GM21717 (cell line): ENCODE results near the gene GTF3C2.
"Not testable (repeated sequence)": the region's sequence is repeated elsewhere in the genome, so short reads cannot be mapped to it uniquely, and the experiment has no call there.

ENCODE experiments used
- ATAC-seq: cut with Tn5 transposase; IDR thresholded peaks from one replicate; pipeline ENCODE4 v1.9.1; 2021; ENCODE audit warnings: mild to moderate bottlenecking, moderate library complexity; ENCODE audit not compliant: unreplicated experiment

The GTF3C2 gene

DNA sequence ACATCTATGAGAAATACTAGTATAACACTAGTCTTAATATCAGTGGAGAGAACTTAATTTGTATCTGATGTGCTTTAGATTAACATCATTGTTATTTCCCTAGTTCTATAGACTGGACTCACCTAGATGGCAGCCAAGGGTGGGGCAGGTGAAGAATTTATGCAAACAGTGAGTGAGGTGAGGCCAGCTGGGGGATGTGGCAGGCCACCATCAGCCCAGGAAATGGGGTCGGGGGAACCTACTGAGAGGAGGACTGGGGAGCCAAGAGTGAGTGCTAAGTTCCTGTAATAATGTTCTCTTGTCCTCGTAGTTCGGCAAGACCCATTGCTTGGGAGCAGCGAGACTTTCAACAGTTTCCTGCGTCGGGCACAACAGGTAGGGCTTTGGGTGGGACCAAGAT lies 16.4 kb upstream of the GTF3C2 start:
- ATAC-seq = no peak

DNA sequence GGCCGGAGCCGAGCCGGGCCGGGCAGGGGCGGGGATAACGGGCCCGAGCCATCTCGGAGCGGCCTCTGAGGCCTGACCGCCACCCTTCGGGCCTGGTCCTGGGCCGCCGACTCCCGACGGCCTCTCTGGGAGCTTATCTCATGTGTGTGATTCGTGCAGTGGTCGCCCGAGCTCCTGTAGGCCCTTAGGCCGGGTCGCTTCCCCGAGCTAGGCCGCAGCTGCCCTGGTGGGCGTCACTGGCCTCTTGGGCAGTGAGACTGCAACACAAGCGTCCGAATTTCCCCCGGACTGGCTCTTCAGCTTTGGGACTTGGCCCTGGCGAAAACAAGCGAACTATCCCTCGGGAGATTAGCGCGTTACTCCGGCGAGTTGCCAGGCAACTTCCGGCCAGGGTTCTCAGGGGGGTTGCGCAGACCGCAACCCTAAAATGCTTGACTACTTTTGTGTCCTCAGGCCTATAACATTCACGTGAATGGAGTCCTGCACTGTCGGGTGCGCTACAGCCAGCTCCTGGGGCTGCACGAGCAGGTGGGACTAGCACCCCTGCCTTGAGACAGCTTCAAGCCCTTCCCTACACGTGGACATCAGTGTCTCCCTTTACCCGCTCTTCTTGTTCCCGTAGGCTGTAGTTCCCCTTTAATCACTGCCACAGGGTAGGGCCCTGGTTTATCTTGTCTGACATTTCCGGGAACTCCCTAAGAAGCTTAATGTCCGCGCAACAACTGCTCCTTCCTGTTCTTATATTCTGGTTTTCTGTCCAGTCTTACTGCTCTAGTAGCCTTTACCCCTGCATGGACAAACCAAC lies 14.5 kb upstream of the GTF3C2 start:
- ATAC-seq = peak; percentile 29

DNA sequence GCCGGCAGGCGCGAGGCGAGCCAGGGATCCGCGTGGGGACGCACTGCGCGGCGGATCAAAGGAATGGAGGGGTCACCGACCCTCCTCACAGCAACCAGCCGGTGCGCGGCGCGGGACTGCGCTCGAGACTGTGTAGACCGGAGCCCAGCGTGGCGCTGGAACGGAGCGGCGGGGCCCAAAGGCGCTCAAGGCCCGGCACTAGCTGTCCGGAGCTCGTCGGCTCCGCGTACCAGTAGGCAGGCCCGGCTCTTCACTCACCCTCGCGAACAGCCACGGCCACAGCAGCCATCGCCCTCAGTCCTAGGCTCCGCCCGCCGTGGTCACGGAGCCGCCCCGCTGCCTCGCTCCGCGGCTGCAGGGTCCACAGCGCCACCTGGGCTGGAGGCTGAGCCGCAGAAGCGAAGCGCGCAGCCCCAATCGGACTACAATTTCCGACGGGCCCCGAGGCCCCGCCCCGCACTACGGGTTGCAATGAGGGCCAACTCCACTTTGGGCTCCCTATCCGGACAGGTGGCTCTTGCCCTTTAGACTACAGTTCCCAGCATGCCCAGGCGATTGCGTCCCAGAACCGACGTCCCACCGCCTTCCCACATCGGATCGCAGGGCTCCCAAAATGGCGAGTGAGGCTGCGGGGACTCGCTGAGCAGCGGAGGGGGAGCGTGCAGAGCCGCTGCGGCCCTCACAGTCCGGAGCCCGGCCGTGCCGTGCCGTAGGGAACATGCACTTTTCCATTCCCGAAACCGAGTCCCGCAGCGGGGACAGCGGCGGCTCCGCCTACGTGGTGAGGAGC lies 13.7 kb upstream of the GTF3C2 start, which contains the start of the genes EIF2B4 and SNX17:
EIF2B4 (minus strand) TSS at position 313 of the 790 bp plus-strand sequence; CDS start at position 289, 24 bp downstream.
SNX17 (plus strand) TSS at position 591 of the 790 bp plus-strand sequence; CDS start at position 719, 128 bp downstream.
- ATAC-seq = peak; percentile 83

DNA sequence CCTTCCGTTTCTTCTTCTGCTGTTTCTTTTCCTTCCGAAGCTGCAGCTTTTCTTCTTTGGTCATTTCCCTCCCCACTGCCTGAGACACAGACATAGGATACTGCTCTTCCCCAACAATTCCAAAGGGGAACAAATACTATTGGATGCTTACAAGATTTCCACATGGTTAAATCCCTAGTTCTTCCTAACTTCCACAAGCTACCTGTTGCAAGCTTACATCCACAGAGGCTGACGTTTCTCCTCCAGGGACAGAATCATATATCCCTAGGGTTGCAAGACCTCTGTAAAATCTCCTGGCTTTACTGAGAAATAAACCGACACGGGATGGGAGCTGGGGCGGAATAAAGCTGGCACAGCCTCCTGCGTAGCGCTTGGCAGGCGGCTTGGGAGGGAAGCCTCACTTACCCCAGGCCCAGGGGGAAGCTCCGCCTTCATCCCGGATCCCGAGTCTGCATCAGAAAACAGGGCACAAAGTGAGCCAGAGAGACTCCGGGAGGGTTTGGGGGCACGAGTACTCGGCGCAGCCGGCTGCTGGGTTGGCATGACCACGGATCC lies 13.0 kb upstream of the GTF3C2 start:
- ATAC-seq = no peak

DNA sequence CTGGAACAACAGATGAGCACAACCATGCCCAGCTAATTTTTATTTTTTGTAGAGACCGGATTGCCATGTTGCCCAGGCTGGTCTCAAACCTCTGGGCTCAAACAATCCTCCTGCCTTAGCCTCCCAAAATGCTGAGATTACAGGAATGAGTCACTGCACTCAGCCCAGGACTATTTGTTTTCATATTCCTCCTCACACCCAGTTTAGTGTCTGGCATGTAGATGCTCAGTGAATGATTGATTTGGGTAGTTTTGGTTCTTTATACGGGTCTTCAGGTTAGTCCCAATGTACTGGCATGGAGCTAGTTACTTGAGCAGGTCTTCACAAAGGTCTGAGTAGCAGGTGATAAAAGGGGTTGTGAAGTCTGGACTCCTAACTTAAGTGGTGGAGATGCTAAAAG lies 7.4 kb upstream of the GTF3C2 start:
- ATAC-seq = no peak

DNA sequence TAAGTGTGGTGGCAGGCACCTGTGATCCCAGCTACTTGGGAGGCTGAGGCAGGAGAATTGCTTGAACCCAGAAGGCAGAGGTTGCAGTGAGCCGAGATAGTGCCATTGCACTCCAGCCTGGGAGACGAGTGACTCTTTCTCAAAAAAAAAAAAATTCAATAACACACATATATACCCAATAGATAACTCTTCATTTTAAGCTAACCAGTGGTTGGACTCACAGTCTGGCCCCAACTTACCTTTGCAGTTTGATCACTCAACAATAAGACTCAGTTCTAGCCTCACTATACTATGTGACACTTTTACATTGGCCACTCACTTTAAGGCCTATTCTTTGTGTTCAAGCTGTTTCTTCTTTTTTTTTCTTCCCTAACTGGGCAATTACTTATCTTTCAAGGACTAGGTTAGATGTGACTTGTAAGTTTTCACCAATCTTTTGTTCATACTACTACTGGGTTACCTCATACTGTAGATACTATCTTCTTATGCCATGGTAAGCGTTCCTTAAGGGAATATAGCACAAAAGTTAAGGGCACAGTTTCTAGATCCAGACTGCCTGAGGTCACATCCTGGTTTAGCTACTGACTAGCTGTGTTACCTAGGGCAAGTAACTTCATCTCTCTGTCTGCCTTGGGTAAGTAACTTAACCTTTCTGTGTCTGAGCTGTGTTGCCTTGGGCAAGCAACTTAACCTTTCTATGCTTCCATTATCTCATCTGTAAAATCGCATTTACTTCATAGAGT lies 6.3 kb upstream of the GTF3C2 start:
- ATAC-seq = no peak

DNA sequence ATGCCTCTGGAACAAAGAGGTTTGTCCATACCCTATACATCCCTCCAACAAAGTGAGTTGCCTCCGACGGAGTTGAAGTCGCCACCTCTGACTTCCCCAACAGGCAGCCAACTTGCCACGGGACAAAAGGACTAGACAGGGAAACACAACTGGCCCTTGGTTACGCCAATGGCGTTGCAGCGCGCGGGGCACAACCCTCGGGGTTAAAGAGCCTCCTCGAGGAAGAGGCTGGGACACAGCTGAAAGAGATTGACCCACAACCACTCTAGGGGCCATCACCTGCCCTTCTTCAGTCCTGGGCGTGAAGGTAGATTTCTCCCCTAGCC lies 545 bp downstream of the GTF3C2 start:
- peak; percentile 45 for ATAC-seq

DNA sequence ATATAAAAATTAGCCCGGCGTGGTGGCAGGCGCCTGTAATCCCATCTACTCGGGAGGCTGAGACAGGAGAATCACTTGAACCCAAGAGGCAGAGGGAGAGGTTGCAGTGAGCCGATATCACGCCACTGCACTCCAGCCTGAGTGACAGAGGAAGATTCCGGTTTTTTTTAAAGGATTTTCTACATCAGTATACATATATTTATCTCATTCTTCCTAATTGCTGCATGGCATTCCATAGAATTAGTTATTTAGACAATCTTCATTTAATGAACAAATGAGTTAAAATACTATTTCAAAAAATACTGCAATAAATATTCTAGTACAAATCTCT lies 2.0 kb downstream of the GTF3C2 start:
- ATAC-seq = no peak

DNA sequence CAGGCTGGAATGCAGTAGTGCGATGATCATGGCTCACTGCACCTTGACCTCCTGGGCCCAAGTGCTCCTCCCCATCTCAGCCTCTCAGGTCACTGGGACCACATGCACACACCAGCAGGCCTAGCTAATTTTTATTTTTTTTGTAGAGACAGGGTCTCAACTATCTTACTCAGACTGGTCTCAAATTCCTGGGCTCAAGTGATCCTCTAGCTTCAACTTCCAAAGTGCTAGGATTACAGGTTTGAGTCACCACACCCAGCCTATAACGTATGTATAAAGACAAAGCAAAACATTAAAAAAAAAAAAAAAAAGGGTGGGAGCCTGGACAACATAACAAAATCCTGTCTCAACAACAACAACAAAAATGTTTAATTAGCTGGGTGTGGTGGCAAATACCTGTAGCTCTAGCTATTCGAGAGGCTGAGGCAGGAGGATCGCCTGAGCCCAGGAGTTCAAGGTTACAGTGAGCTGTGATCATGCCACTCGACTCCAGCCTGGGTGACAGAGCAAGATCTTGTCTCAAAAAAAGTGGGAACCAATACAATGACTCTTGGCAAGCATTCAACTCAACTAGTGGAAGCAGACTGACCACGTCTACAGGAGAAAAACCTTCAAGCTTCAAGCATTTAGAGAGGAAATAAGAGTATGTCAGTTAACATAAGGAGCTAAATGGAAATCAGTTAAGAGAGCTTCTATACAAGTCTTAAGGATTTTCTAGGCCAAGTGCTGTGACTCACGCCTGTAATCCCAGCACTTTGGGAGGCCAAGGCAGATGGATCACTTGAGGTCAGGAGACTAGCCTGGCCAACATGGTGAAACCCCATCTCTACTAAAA lies 2.6 kb downstream of the GTF3C2 start:
- ATAC-seq = no peak

DNA sequence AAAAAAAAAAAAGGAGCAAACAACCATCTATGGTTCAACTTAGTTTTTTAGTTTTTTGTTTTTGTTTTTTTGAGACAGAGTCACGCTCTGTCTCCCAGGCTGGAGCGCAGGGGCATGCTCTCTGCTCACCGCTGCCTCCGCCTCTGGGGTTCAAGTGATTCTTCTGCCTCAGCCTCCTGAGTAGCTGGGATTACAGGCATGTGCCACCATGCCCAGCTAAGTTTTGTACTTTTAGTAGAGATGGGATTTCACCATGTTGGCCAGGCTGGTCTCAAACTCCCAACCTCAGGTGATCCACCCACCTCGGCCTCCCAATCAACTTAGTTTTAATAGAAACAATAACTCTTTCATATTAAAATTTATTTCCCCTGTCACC lies 3.2 kb downstream of the GTF3C2 start:
- ATAC-seq = not testable (repeated sequence)

DNA sequence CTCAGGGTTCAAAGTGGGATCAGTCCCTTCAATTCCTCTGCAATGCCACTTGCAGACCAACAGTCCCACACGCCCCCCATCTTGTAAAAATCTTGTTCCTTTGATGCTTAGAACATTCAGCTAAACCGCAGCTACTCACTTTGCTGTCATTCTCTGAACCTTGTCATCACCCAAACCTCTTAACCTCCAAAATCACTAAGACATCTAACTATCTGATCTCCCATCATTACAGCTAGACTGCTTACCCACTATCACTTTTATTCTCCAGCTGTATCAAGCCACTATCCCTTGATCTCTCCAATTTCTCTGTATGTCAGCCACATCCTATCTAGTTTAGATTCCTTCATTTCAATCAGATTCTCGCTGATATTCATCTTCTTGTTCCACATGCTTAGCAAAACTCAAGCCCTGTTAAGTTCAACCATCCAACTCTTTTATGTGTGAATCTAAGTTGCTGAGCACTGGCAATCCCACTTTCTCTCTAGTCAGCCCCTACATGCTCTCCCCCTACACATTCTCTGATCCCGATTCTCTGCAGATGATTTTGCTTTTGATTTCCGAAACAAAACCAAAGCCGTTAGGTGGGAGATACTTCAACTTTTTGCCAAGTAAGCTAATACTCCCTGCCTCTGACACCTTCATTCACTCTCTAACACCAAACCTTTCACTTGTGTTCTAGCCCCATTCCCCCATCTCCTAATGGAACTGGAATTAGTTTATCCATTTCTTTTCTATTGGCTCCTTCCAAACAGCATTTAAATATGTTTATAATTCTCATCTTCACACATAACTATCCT lies 4.6 kb downstream of the GTF3C2 start:
- ATAC-seq = no peak

DNA sequence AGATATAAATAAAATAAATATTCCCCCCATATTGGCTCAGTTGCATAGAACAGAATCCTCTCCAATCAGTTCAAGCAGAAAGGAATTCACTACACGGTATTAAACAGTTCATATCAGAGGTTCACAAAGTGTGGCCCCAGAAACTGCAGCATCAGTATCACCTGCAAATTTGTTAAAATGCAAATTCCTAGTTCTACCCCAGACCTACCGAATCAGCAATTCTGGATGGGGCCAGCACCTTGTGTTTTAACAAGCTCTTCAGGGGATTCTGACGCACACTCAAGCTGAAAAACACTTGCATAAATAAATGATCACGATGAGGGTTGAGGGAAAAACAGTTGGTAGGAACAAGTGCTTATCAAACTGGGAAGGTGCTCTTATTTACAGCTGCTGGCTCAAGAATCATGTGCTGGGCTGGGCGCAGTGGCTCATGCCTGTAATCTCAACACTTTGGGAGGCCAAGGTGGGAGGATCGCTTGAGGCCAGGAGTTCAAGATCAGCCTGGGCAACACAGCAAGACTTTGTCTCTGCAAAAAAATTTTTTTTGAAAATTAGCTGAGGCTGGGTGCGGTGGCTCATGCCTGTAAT lies 6.4 kb downstream of the GTF3C2 start:
- no peak for ATAC-seq

DNA sequence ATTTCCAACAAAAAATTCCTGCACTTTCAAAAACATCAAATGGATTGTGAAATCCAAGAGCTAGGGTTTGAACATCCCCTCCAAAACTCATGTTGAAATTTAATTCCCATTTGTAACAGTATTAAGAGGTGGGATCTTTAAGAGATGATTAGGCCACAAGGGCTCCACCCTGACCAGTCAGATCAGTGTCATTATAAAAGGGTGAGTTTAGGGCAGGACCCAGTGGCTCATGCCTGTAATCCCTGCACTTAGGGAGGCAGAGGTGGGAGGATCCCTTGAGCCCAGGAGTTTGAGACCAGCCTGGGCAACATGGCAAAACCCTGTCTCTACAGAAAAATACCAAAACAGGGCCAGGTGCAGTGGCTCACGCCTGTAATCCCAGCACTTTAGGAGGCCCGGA lies 8.9 kb downstream of the GTF3C2 start:
- ATAC-seq = no peak

DNA sequence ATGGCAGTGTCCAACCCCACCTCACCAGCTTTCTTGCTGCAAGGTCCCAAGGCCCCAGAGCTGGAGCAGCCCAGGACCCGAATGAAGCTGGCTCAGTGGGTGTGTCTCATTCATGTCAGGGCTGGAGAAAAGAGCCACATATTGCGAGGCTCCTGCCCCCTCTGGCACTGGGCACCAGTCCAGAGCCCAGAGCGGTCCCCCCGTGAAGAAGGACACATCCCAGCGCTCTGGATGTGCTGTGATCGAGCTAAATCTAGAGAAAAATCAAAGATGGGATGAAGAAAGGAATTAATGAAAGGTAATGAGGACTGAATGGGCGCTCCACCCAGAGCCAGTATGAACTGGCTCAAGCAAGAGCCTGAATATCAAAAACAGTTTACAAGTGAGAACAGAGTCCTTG lies 20.4 kb downstream of the GTF3C2 start:
- no peak for ATAC-seq

DNA sequence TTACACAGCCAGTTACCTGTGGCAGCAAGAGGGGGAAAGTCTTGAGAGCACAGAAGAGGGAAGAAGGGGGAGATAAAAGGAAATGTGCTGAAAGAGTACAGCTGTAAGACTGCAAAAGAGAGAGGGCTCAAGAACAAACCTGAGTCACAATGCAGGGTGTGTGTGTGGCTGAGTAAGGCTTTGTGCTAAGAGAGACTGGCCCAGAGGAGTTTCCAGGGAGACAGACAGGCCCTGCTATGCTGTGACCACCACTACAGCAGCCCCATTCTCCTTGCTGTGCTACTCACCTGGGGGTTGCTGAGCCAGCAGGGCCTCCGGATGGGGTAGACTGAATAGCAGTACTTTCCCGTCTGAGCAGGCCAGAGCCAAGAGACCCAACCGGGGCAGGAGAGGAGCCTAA lies 21.3 kb downstream of the GTF3C2 start:
- no peak for ATAC-seq

DNA sequence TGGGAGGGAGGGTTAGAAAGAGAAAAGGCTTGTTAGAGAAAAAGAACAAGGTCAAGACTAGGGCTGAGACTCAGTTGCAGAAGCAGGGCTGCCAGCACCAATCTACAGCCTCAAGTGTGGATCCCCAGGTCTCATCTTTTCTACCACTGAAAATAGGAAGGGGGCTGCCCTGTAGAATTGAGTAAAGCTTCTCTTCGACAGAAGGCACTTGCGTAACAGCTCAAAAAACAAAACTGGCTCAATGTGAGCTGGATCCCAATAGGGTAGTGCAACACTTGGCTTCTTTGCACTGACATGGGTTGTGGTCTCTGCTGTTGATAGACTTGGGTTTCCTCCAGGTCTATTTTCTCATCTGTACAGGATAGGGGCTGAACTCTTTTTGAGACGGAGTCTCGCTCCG lies 31.8 kb downstream of the GTF3C2 start:
- no peak for ATAC-seq

DNA sequence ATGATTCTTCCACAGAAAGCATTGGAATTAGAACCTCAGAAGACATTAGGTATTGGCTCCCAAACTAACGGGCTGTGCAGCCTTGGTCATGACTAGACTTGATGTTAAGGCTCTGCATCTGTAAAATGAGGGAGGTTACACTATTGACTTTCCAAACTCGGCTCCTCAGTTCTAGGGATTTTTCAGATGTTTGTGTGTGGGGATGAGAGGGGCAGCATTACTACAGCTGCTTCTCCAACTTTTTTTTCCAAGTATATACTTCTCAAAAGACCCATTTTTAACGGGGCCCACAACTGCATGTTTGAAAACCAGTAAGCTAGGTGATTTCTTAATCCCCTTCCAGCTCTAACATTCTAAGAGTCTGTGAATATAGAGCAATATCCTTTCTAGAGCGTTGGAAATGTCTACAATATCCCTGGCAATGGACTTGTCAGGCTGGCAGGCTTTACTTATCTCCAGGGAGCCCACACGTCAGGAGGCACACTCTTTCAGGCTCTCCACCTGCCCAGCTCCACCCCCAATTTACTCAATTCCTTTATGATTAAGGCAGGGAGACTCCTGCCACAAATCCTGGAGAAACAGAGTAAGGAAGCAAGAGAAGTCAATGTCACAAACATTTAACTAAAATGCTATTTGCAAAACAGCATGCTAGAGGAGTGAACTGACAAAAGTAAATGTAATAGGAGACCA lies 32.8 kb downstream of the GTF3C2 start:
- ATAC-seq = no peak

DNA sequence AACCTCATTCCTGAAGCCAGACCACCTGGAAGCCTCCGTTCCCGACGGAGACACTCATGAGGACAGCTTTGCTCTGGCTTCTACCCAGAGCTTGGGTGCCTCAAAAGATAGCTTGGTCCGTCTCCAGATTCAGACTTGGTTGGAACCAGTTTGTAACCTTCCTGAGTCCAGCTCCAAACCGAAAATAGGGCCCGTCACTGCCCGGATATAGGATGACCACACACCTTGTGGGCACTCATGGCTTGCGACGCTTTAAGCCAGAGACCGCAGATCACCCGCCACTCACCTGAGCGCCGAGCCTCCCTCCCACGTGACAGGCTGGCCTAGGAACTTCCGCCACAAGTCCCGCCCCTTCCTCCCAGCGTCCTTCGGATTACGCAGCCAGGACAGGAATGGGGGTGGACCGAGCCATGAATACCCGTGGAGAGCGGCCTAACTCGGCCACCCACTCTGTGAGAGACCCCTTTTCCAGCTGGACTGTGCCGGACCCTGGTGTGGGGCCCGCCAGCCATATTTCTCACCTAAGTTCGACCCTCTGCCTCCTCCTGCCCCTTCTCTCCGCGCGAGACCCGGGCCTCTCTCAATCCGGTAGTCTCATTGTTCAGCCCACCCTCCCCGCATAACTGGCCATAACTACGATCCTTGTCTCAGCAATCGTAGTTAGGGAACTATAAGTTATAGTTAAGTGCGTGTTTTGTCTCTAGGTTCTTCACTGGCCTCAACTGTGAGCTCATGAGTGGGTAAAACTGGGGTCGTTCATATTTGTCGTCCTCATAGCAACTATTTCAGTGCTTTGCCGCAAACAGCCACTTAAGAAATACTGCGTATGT lies 33.6 kb downstream of the GTF3C2 start, which contains the start of gene MPV17:
MPV17 (minus strand) TSS at position 332 of the 830 bp plus-strand sequence. CDS start 580 bp downstream, outside the sequence.
- peak; percentile 91 for ATAC-seq
